Measurements from ENCODE around the gene PIK3C3. TPM values are rescaled to one million over a fixed set of nuclear protein-coding genes. Genes with fewer than 3 reads are reported as not detected.

The PIK3C3 gene
- 10 to 100 TPM; 46.2 to 57.1 (median 53.4) TPM for total RNA-seq
- long read RNA-seq, donor 1, full-length matches to known transcripts, result 20 of 25 reads
- long read RNA-seq, donor 1, partial matches to known transcripts, result 3 of 25 reads
- long read RNA-seq, donor 1, other reads (novel, unspliced or antisense), result 2 of 25 reads
- long read RNA-seq, donor 2, full-length matches to known transcripts, result 5 of 11 reads
- long read RNA-seq, donor 2, partial matches to known transcripts, result 6 of 11 reads
- long read RNA-seq, donor 2, other reads (novel, unspliced or antisense), result 0 of 11 reads

DNA sequence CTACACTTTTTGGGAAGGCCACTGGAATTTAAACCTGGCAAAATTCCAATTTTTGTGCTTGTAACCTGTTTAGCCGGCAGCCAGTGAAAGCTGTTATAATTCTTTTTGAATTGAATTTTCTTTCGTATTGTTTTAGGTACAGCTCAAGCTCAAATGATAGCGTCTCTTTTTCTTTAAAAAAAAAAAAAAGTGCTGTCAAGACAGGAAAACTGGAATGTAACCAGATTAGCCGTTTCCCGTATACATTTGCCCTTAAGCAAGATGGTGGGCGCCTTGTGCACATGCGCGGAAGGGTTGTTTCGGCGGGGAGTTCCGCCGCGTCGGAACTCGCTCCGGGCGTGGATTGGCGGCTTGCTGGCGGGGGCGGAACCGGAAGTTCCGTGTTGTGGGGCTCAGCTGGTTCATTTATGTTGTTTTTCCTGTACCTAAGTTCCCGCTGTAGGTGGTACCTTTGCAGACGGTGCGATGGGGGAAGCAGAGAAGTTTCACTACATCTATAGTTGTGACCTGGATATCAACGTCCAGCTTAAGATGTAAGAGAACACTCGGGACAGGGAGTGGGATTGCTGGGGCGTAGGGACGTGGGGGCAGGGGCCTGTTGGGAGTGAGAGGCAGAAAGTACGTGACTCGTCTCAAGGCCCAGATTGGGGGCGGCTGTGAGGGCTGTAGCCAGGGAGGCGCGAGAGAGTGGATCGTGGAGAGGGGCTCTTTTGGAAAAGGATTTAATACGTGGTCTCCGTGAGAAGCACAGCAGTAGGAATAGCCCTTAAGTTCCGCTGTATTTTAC is at the start of gene PIK3C3:
PIK3C3 (plus strand) TSS at position 408 of the 787 bp plus-strand sequence; CDS start at position 466, 58 bp downstream.
- ATAC-seq, result peak; percentile 100
- TF ChIP-seq, protein P1, sequence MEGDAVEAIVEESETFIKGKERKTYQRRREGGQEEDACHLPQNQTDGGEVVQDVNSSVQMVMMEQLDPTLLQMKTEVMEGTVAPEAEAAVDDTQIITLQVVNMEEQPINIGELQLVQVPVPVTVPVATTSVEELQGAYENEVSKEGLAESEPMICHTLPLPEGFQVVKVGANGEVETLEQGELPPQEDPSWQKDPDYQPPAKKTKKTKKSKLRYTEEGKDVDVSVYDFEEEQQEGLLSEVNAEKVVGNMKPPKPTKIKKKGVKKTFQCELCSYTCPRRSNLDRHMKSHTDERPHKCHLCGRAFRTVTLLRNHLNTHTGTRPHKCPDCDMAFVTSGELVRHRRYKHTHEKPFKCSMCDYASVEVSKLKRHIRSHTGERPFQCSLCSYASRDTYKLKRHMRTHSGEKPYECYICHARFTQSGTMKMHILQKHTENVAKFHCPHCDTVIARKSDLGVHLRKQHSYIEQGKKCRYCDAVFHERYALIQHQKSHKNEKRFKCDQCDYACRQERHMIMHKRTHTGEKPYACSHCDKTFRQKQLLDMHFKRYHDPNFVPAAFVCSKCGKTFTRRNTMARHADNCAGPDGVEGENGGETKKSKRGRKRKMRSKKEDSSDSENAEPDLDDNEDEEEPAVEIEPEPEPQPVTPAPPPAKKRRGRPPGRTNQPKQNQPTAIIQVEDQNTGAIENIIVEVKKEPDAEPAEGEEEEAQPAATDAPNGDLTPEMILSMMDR (IDR thresholded peaks at IDR 0.05), result no peak

DNA sequence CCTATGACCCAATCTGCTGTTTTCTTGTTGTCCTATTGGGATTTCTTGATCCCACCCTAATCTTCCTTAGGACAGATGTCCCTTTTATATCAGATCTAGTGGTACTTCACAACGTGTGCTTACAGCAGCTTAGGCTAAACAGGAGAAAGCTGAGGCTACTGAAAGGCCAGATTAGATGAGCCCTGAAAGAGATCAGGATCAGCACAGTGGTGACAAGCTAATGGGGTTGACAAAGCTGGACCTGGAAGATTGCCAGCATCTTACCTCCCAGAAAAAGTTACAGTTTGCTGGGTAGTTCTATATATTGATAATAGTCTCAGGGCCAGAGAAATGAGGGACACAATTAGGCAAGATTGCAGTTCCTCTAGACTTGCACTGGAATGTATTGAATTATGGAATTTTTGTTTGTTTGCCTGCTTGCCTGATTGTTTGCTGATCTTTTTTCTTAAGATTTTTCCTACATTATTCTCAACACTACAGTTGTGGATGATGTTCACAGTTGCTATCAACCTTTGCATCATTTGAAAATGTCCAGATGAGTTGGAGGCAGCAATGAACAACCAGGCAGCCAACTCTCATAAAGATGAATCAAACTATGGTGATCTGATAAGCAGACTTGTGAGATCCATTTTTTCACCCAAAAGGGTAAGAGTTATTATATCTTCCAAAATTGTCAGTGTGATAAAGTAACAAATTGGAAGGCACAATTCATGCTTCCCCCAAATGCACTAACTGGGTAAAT is 49.1 kb upstream of the PIK3C3 start:
- Histone ChIP-seq H3K9me3 (no peaks in the 10 kb centered on the region), H3K36me3 (ENCODE audit: low read depth) (no peaks in the 10 kb centered on the region), H3K4me3 (no peak overlapping the region), H3K4me1 (ENCODE audit: low read depth) (no peaks in the 10 kb centered on the region)
- TF ChIP-seq, protein P1 (IDR thresholded peaks at IDR 0.05), result no peak
- intact Hi-C loops (cut with DNase I, micrococcal nuclease), result no loop called here
- DNase-seq, result no peak
- no peak for ATAC-seq

More for the DNA sequence above, at the start of gene PIK3C3:
- Histone ChIP-seq H3K36me3 (ENCODE audit: low read depth) (no peaks in the 10 kb centered on the region), H3K4me3 (peak within 1 kb of the TSS; percentile 75), H3K9me3 (no peaks in the 10 kb centered on the region), H3K4me1 (ENCODE audit: low read depth) (no peaks in the 10 kb centered on the region)
- intact Hi-C loops (cut with DNase I, micrococcal nuclease), result no loop called here
- DNase-seq, result peak; percentile 97 to 98 (median 98)

DNA sequence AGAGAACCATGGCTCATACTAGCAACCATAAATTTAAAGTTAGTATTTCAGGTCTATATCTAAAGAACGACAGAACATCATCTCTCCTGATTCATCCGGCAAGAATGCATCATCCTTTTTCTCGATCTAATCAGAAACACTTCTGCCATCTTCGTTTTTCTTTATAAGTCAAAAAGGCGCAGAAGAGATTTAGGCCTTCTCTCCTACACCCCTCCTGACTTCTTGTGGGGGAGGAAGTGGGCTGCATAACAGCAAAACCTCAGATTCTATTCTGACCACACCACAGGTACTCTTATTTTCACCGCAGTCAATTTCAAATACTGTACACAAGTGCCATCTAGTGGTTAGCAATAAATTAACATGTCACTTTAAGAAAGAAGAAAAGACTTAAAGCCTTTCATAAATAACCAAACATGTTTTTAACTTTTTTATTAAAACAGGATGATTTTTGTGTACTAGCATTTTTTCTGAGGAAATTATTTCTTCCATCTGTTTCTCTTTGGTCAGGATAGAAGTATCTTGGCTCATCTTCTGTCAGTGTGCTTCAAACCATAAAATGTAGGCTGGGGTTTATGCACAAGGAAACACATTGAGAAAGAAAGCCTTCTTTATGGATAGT is 48.4 kb upstream of the PIK3C3 start:
- TF ChIP-seq, protein P1 (IDR thresholded peaks at IDR 0.05), result no peak
- H3K9me3 ChIP-seq, result no peaks in the 10 kb centered on the region
- ATAC-seq, result peak; percentile 41

DNA sequence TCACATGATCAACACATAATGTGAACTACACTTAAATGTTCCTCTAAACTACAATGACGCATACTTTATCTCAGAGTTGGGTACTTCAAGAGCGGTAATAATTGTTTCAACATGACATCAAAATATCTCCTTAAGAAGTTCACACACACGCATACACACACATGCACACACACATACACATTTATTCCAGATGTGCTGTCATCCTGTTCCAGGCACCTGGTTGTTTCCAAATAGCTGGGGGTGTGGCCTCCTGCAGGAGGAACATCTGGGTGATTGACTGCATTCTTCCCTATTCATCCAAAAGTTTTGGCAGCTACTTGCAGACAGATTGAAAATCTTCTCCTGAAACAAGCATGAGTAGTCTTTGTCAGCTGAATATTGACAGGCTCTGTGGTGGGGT is 37.9 kb upstream of the PIK3C3 start:
- intact Hi-C loops (cut with DNase I, micrococcal nuclease), result no loop called here
- Histone ChIP-seq H3K36me3 (ENCODE audit: low read depth) (no peaks in the 10 kb centered on the region), H3K4me3 (no peak overlapping the region), H3K9me3 (no peaks in the 10 kb centered on the region), H3K4me1 (ENCODE audit: low read depth) (no peaks in the 10 kb centered on the region)
- ATAC-seq, result no peak
- TF ChIP-seq, protein P1 (IDR thresholded peaks at IDR 0.05), result no peak
- DNase-seq, result no peak

More for the DNA sequence above, 48.4 kb upstream of the PIK3C3 start:
- Histone ChIP-seq H3K4me1 (ENCODE audit: low read depth) (no peaks in the 10 kb centered on the region), H3K36me3 (ENCODE audit: low read depth) (no peaks in the 10 kb centered on the region), H3K4me3 (no peak overlapping the region)
- intact Hi-C loops (cut with DNase I, micrococcal nuclease), result no loop called here
- no peak for DNase-seq

DNA sequence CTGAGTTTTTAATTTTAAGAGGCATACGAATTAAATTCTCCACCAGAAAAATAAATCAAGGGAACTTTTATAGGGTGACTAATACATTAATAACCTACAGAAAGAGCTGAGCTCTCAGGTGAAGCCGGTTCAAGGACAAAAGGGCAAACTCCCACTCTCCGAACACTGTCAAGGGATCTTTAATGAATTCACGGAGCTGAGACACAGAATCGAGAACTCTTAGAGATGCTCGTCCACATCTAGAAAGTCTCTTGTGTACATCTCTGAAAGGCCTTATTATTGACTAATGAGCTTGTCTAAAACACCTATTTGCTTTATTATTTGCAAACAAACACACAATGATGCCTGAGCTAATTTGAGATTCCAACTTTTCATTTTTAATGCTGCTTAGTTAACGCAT is 33.3 kb upstream of the PIK3C3 start:
- Histone ChIP-seq H3K36me3 (ENCODE audit: low read depth) (no peaks in the 10 kb centered on the region), H3K4me1 (ENCODE audit: low read depth) (no peaks in the 10 kb centered on the region), H3K4me3 (no peak overlapping the region), H3K9me3 (no peaks in the 10 kb centered on the region)
- TF ChIP-seq, protein P1 (IDR thresholded peaks at IDR 0.05), result no peak
- intact Hi-C loops (cut with DNase I, micrococcal nuclease), result no loop called here
- ATAC-seq (no peak), DNase-seq (no peak)

All from mucosa of descending colon (tissue), 3 donors.